Subcutaneous adipose tissue (tissue), 4 donors: ENCODE data around the gene NUDT16L1. TPM values are rescaled to one million over a fixed set of nuclear protein-coding genes. Genes with fewer than 3 reads are reported as not detected.

Source experiments
- CTCF ChIP-seq: fragments of 450-650 bp; IDR thresholded peaks from one replicate; pipeline ENCODE4 v1.5.1; 2016; ENCODE audit warnings: low read depth, mild to moderate bottlenecking, control low read depth, antibody characterized with exemption, moderate library complexity
- total RNA-seq, 4 donors: library from RNA; depleted of rRNA; stranded (reverse); fragments of >200 nt; gene quantifications; one replicate each; pipeline ENCODE4 v1.1.0, GENCODE V29; 2016

NUDT16L1 gene
- total RNA-seq, 4 donors from 2014 or later: 11.7 to 38.8 (median 16.7) TPM

DNA sequence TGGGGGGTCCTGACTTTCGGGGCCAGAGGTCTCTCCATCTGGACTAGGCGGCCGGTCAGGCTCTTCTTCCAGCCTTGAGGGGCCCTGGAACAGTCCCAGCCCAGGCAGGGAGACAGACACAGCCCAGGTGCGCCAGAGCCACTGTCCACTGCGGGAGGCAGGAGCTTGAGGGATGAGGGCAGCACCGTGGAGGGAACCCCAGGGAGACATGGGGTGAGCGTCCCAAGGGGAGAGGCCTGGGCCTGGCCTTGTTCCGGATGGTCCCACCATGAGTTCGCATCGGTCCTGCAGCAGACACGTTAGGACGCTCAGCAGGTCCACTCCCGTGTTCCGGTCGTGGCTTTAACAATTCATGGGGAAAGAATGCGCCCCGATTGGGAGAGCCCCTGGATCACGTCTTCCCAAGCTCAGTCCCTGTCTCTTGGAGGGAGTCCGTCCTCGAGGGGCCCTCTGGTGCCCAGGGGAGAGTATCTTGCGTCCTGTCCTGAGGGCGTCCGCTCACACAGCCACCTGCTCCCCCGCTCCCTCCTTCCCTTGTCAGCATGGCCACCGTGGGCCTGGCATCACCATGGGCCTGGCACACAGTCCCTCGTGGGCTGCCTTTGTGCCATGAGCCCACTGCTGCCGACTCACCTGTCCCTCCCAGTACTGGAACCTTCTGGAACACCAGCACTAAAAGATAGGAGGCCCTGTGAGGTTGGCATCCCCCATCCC, 6.7 kb upstream of the NUDT16L1 start:
- TF ChIP-seq CTCF: no peak

- no peak for TF ChIP-seq CTCF
These were observed 5.9 kb upstream of the NUDT16L1 start for GRCh38 chr16:4687416-4687815.

GRCh38 chr16:4687946-4688673, 5.3 kb upstream of the NUDT16L1 start:
- no peak for TF ChIP-seq CTCF

DNA sequence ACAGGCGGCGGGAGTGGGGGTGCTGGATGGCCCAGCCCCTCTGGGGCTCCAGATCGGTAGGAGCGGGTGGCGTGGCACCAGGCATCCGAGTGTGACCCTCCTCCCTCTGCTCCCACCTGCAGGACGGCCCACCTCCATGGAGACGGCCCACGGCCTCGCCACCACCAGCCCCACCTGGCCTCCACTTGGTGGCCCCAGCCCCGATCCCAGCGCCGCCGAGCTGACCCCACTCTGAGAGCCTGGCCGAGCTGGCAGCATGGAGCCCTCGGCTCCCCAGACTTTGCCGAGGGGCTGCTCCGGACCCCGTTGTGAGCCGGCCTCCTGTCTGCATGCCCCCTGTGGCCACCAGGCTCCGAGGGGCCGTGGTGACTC, 4.7 kb upstream of the NUDT16L1 start:
- TF ChIP-seq CTCF: no peak

DNA sequence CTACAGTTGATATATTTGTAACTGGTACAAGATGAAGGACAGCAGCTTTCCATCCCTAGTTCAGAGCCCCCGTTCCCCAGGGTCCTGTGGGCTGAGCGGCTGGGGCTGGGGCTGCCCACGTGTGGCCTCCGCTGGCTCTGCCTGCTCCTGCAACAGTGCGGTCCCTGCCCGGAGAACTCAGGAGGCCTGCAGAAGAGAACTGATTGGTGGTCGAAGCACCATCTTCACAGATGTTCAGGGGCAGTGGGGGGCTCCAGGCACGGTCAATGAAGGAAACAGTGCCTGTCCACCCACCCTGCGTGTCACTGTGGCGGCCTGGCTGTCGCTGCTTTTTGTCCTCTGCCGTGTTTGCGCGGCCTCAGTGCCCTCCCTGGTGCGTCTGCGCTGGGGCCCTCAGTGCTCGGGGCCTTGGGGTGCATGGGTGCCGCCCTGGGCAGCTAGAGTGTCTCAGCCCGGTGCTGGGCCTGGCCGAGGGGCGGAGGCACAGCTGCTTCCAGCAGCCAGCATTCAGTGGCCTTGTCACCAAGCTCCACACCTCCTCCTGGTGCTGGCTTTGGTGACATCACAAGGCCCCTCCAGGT, 4.2 kb upstream of the NUDT16L1 start:
- no peak for TF ChIP-seq CTCF

- no peak for TF ChIP-seq CTCF
These were observed 3.3 kb upstream of the NUDT16L1 start for GRCh38 chr16:4689864-4690704.
